K562 (cell line): ENCODE measurements around the gene NAT14. TPM values are rescaled to one million over a fixed set of nuclear protein-coding genes. Genes with fewer than 3 reads are reported as not detected.

Experiments used
- AFF4 ChIP-seq: sonication (generic); formaldehyde crosslinking; IDR thresholded peaks from 2 replicates; pipeline ENCODE4 v1.8.0; 2023; ENCODE audit warnings: mild to moderate bottlenecking, missing genetic modification reagents
- ATF7 ChIP-seq: fragments of 450-650 bp; IDR thresholded peaks from 2 replicates; pipeline ENCODE4 v1.7.1; 2014; ENCODE audit warnings: mild to moderate bottlenecking, moderate library complexity
- CBX3 ChIP-seq, 2 experiments: IDR thresholded peaks; 1 replicate in 1 of 2; 2 replicates in 1 of 2; pipeline ENCODE4 v1.6.1; 2012; ENCODE audit warnings: inconsistent platforms in 2 of 2, low read length in 2 of 2, borderline replicate concordance in 1 of 2, control low read depth in 1 of 2
- GABPB1 ChIP-seq: sonication (generic); formaldehyde crosslinking; IDR thresholded peaks from 2 replicates; pipeline ENCODE4 v1.8.0; 2022; ENCODE audit warnings: mild to moderate bottlenecking, missing genetic modification reagents
- NCOR1 ChIP-seq: fragments of 450-650 bp; IDR thresholded peaks from 2 replicates; pipeline ENCODE4 v1.6.1; 2016; ENCODE audit warnings: mild to moderate bottlenecking, moderate library complexity
- NEUROD1 ChIP-seq: fragments of 150-350 bp; IDR thresholded peaks from 2 replicates; pipeline ENCODE4 v1.6.1; 2014; ENCODE audit warnings: borderline replicate concordance, low read length, low read depth; ENCODE audit not compliant: partially characterized antibody
- SUPT5H ChIP-seq: fragments of 450-650 bp; IDR thresholded peaks from 2 replicates; pipeline ENCODE4 v1.6.1; 2016
- TBL1XR1 ChIP-seq, 2 experiments: IDR thresholded peaks; 2 replicates each; pipeline ENCODE4 v1.6.1; 2012; ENCODE audit warnings: improper control_type of control experiment in 2 of 2, low read length in 2 of 2, mild to moderate bottlenecking in 1 of 2
- TEAD2 ChIP-seq: fragments of 450-650 bp; IDR thresholded peaks from 2 replicates; pipeline ENCODE4 v1.6.1; 2016; ENCODE audit warnings: missing genetic modification characterization, control low read depth, missing compliant biosample characterization
- polyA plus RNA-seq, 8 experiments: library from polyadenylated mRNA; depleted of rRNA in 4 of 8; stranded (reverse) in 5 of 8; unstranded in 3 of 8; fragments of >200 nt; fragmentation: Nextera tagmentation in 2 of 8; fragmentation: Illumina TruSeq in 1 of 8; extraction: Ambion mirVana in 2 of 8; extraction: Trizol in 1 of 8; gene quantifications; 2 replicates each; pipeline versions ENCODE4 v1.2.1 to v1.2.3, GENCODE V29; 2011 to 2014; ENCODE audit warnings: inconsistent platforms in 1 of 8, missing spikeins in 1 of 8
- total RNA-seq, 7 experiments: library from RNA; depleted of rRNA in 6 of 7; stranded (reverse); fragments of >200 nt in 6 of 7; fragmentation: Illumina TruSeq in 2 of 7; extraction: Trizol in 2 of 7; gene quantifications; 2 replicates each; pipeline versions ENCODE4 v1.2.1 to v1.2.3, GENCODE V29; 2011 to 2021; ENCODE audit warnings: low replicate concordance in 1 of 7
- TF ChIP-seq, protein P1 (sequence below), 3 experiments: fragments of 200-800 bp in 1 of 3; sonication (Bioruptor generic) in 1 of 3; sonication (generic) in 1 of 3; formaldehyde crosslinking in 1 of 3; IDR thresholded peaks; 2 replicates each; pipeline versions ENCODE4 v1.6.1 to v1.8.0; 2016 to 2022; ENCODE audit warnings: mild to moderate bottlenecking in 2 of 3, missing compliant biosample characterization in 2 of 3, missing genetic modification characterization in 2 of 3, missing genetic modification reagents in 1 of 3
- TF ChIP-seq, protein P2 (sequence below): fragments of 450-650 bp; IDR thresholded peaks from 2 replicates; pipeline ENCODE4 v1.7.1; 2018; ENCODE audit warnings: mild to moderate bottlenecking, low read depth; ENCODE audit not compliant: partially characterized antibody

Gene NAT14
- total and polyA plus RNA-seq, 9 of the 15 experiments (the other 6 are each of a cell fraction or from before 2014, with no cell fraction given) = 2.4 to 77.0 (median 26.7) TPM

GRCh38 chr19:55452749-55453346, 32.1 kb upstream of the NAT14 start (continued):
- TF ChIP-seq AFF4 (CRISPR knock-in tag) = 0 out of 2 replicates have a peak, but pooled peaks have one; percentile 52
- 0 out of 3 replicates have a peak, but pooled peaks of 1 of the 2 experiments have one; percentile 16 for TF ChIP-seq CBX3 (IDR thresholded peaks at IDR 0.05; ENCODE audit: borderline replicate concordance in 1 of 2, low read length in 2 of 2)
- TF ChIP-seq NEUROD1 = peak; percentile 72
- TF ChIP-seq TEAD2 (tag) = no peak
- TF ChIP-seq ATF7 = peak; percentile 99
- peak; percentile 69 for TF ChIP-seq GABPB1 (CRISPR knock-in tag)
- no peak for TF ChIP-seq NCOR1
- TF ChIP-seq, protein P1, sequence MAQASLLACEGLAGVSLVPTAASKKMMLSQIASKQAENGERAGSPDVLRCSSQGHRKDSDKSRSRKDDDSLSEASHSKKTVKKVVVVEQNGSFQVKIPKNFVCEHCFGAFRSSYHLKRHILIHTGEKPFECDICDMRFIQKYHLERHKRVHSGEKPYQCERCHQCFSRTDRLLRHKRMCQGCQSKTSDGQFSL (CRISPR knock-in tag; IDR thresholded peaks at IDR 0.05) = peak; percentile 99
- TF ChIP-seq, protein P1 (tag; IDR thresholded peaks at IDR 0.05) = peak in 1 of 2 experiments; percentile 98; a peak in 2 of 4 replicates
- TF ChIP-seq SUPT5H = peak; percentile 24
- TF ChIP-seq, protein P2, sequence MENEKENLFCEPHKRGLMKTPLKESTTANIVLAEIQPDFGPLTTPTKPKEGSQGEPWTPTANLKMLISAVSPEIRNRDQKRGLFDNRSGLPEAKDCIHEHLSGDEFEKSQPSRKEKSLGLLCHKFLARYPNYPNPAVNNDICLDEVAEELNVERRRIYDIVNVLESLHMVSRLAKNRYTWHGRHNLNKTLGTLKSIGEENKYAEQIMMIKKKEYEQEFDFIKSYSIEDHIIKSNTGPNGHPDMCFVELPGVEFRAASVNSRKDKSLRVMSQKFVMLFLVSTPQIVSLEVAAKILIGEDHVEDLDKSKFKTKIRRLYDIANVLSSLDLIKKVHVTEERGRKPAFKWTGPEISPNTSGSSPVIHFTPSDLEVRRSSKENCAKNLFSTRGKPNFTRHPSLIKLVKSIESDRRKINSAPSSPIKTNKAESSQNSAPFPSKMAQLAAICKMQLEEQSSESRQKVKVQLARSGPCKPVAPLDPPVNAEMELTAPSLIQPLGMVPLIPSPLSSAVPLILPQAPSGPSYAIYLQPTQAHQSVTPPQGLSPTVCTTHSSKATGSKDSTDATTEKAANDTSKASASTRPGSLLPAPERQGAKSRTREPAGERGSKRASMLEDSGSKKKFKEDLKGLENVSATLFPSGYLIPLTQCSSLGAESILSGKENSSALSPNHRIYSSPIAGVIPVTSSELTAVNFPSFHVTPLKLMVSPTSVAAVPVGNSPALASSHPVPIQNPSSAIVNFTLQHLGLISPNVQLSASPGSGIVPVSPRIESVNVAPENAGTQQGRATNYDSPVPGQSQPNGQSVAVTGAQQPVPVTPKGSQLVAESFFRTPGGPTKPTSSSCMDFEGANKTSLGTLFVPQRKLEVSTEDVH = peak; percentile 49
- TF ChIP-seq TBL1XR1 (IDR thresholded peaks at IDR 0.05; ENCODE audit: low read length in 2 of 2) = 0 out of 4 replicates have a peak, but pooled peaks of 1 of the 2 experiments have one; percentile 10
